ENCODE measurements around the gene FIGLA. TPM values are rescaled to one million over a fixed set of nuclear protein-coding genes. Genes with fewer than 3 reads are reported as not detected.

The FIGLA gene
- polyA plus RNA-seq, 1 donor (not counting 4 experiments of a cell fraction or from before 2014, with no cell fraction given): not detected

GRCh38 chr2:70767079-70767698 is 23.3 kb downstream of the FIGLA start:
- TF ChIP-seq CTCF (optimal IDR thresholded peaks at IDR 0.05 in 1 of 3, IDR thresholded peaks at IDR 0.05 in 1 of 3, conservative IDR thresholded peaks at IDR 0.05 in 1 of 3; ENCODE audit: extremely low read depth in 1 of 3, insufficient read depth in 2 of 3, low read length in 3 of 3) (no peak), EZH2 (IDR thresholded peaks at IDR 0.05; ENCODE audit: low read length) (peak; percentile 62)
- H3K4me2 ChIP-seq (ENCODE audit: control insufficient read depth, extremely low read depth, insufficient read depth, low read depth, low read length): peak overlapping the region; percentile 84
- H3K9me3 ChIP-seq (ENCODE audit: control insufficient read depth, low read depth, low read length): no peaks in the 10 kb centered on the region
- H3K9ac ChIP-seq (ENCODE audit: control insufficient read depth, extremely low read depth, insufficient read depth, low read length): no peak overlapping the region
- no peaks in the 10 kb centered on the region for H3K36me3 ChIP-seq (ENCODE audit: control insufficient read depth in 2 of 2, extremely low read depth in 1 of 2, insufficient read depth in 2 of 2, low read length in 2 of 2)
- no peak for FAIRE-seq
- no peak overlapping the region for H3K27ac ChIP-seq (ENCODE audit: control insufficient read depth, insufficient read depth, low read length)
- dilution Hi-C loops (cut with MboI; ENCODE audit: extremely low pct_ligation_motif_present, low sequenced_read_pairs): no loop called here
- H2AFZ ChIP-seq (ENCODE audit: control insufficient read depth, low read length): peak overlapping the region; percentile 58
- peak overlapping the region; percentile 10 to 63 (median 63) for H3K4me3 ChIP-seq (ENCODE audit: control insufficient read depth in 2 of 3, extremely low read depth in 1 of 3, insufficient read depth in 2 of 3, low read depth in 1 of 3, low read length in 3 of 3)
- no peaks in the 10 kb centered on the region for H3K79me2 ChIP-seq (ENCODE audit: control insufficient read depth, insufficient read depth, low read length)
- H3K4me1 ChIP-seq (ENCODE audit: control insufficient read depth, extremely low read depth, insufficient read depth, low read length): peaks cover 9% of the 10 kb centered on the region
- peaks cover 42% of the 10 kb centered on the region for H3K27me3 ChIP-seq (ENCODE audit: control insufficient read depth, extremely low read depth, insufficient read depth, low read length)
- no peaks in the 10 kb centered on the region for H3K9me1 ChIP-seq (ENCODE audit: control insufficient read depth, extremely low read depth, insufficient read depth, low read length)
- H4K20me1 ChIP-seq (ENCODE audit: control insufficient read depth, extremely low read depth, insufficient read depth, low read length): peaks cover 2% of the 10 kb centered on the region
- no peak for DNase-seq (ENCODE audit: low read depth, low spot score)

GRCh38 chr2:70766357-70767078 is 23.9 kb downstream of the FIGLA start:
- Histone ChIP-seq H3K4me1 (ENCODE audit: control insufficient read depth, extremely low read depth, insufficient read depth, low read length) (peaks cover 9% of the 10 kb centered on the region), H3K9me1 (ENCODE audit: control insufficient read depth, extremely low read depth, insufficient read depth, low read length) (no peaks in the 10 kb centered on the region), H3K4me3 (ENCODE audit: control insufficient read depth in 2 of 3, extremely low read depth in 1 of 3, insufficient read depth in 2 of 3, low read depth in 1 of 3, low read length in 3 of 3) (peak overlapping the region in 2 of 3 experiments; percentile 38 to 63), H3K27ac (ENCODE audit: control insufficient read depth, insufficient read depth, low read length) (no peak overlapping the region), H3K9me3 (ENCODE audit: control insufficient read depth, low read depth, low read length) (no peaks in the 10 kb centered on the region), H4K20me1 (ENCODE audit: control insufficient read depth, extremely low read depth, insufficient read depth, low read length) (peaks cover 2% of the 10 kb centered on the region), H2AFZ (ENCODE audit: control insufficient read depth, low read length) (no peak overlapping the region), H3K79me2 (ENCODE audit: control insufficient read depth, insufficient read depth, low read length) (no peaks in the 10 kb centered on the region), H3K4me2 (ENCODE audit: control insufficient read depth, extremely low read depth, insufficient read depth, low read depth, low read length) (peak overlapping the region; percentile 84), H3K9ac (ENCODE audit: control insufficient read depth, extremely low read depth, insufficient read depth, low read length) (no peak overlapping the region), H3K36me3 (ENCODE audit: control insufficient read depth in 2 of 2, extremely low read depth in 1 of 2, insufficient read depth in 2 of 2, low read length in 2 of 2) (no peaks in the 10 kb centered on the region), H3K27me3 (ENCODE audit: control insufficient read depth, extremely low read depth, insufficient read depth, low read length) (peaks cover 42% of the 10 kb centered on the region)
- DNase-seq (ENCODE audit: low read depth, low spot score) (no peak), FAIRE-seq (no peak)
- TF ChIP-seq CTCF (optimal IDR thresholded peaks at IDR 0.05 in 1 of 3, IDR thresholded peaks at IDR 0.05 in 1 of 3, conservative IDR thresholded peaks at IDR 0.05 in 1 of 3; ENCODE audit: extremely low read depth in 1 of 3, insufficient read depth in 2 of 3, low read length in 3 of 3): no peak
- peak; percentile 40 for TF ChIP-seq EZH2 (IDR thresholded peaks at IDR 0.05; ENCODE audit: low read length)
- dilution Hi-C loops (cut with MboI; ENCODE audit: extremely low pct_ligation_motif_present, low sequenced_read_pairs): no loop called here
